Astrocyte (in vitro differentiated cells and primary cell): Measurements from ENCODE around the gene FUT8. TPM values are rescaled to one million over a fixed set of nuclear protein-coding genes. Genes with fewer than 3 reads are reported as not detected.

Experiments
- DNase-seq: peaks from one replicate; pipeline ENCODE4 v3.0.0-alpha.2; 2010; ENCODE audit warnings: low read depth
- FAIRE-seq: peaks from 2 replicates; lab custom pipeline; 2011; peaks lifted over from hg19 to GRCh38; lab: Jason Lieb, UNC
- H2AFZ ChIP-seq: 2 replicates; pipeline ENCODE4 v1.6.0; 2012; ENCODE audit warnings: low read depth, low read length, inconsistent platforms
- H3K27ac ChIP-seq: 2 replicates; pipeline ENCODE4 v1.5.1; 2011; ENCODE audit warnings: low read depth, low read length, inconsistent platforms
- H3K27me3 ChIP-seq: 2 replicates; pipeline ENCODE4 v1.6.0; 2011; ENCODE audit warnings: low read length, inconsistent platforms; ENCODE audit not compliant: insufficient read depth
- H3K36me3 ChIP-seq: 2 replicates; pipeline ENCODE4 v1.5.1; 2011; ENCODE audit warnings: low read length, inconsistent platforms; ENCODE audit not compliant: insufficient read depth
- H3K4me1 ChIP-seq: 2 replicates; pipeline ENCODE4 v1.5.1; 2011; ENCODE audit warnings: low read length, inconsistent platforms; ENCODE audit not compliant: insufficient read depth
- H3K4me2 ChIP-seq: 2 replicates; pipeline ENCODE4 v1.6.0; 2012; ENCODE audit warnings: low read length, inconsistent platforms
- H3K4me3 ChIP-seq: 2 replicates; pipeline ENCODE4 v1.5.1; 2011; ENCODE audit warnings: low read depth, mild to moderate bottlenecking, low read length, inconsistent platforms; ENCODE audit not compliant: insufficient read depth
- H3K79me2 ChIP-seq: 2 replicates; pipeline ENCODE4 v1.6.0; 2012; ENCODE audit warnings: mild to moderate bottlenecking, low read length, inconsistent platforms; ENCODE audit not compliant: insufficient read depth
- H3K9ac ChIP-seq: 2 replicates; pipeline ENCODE4 v1.6.0; 2012; ENCODE audit warnings: mild to moderate bottlenecking, low read length, inconsistent platforms
- H3K9me3 ChIP-seq: 2 replicates; pipeline ENCODE4 v1.5.1; 2012; ENCODE audit warnings: low read depth, mild to moderate bottlenecking, low read length, inconsistent platforms; ENCODE audit not compliant: insufficient read depth
- H4K20me1 ChIP-seq: 2 replicates; pipeline ENCODE4 v1.6.0; 2012; ENCODE audit warnings: low read length, inconsistent platforms; ENCODE audit not compliant: insufficient read depth
- H3K27ac Mint-ChIP-seq: one replicate; pipeline ENCODE4 v1.8.0; 2021; ENCODE audit warnings: mild to moderate bottlenecking, mixed read lengths; ENCODE audit not compliant: unreplicated experiment
- H3K27me3 Mint-ChIP-seq: one replicate; pipeline ENCODE4 v1.8.0; 2021; ENCODE audit warnings: low read depth, mixed read lengths; ENCODE audit not compliant: unreplicated experiment
- H3K36me3 Mint-ChIP-seq: one replicate; pipeline ENCODE4 v1.8.0; 2021; ENCODE audit warnings: low read depth, mixed read lengths; ENCODE audit not compliant: unreplicated experiment
- H3K4me1 Mint-ChIP-seq: one replicate; pipeline ENCODE4 v1.8.0; 2021; ENCODE audit warnings: low read depth, mixed read lengths; ENCODE audit not compliant: unreplicated experiment
- H3K4me3 Mint-ChIP-seq: one replicate; pipeline ENCODE4 v1.8.0; 2021; ENCODE audit warnings: mild to moderate bottlenecking, moderate library complexity, mixed read lengths; ENCODE audit not compliant: unreplicated experiment
- H3K9me3 Mint-ChIP-seq: one replicate; pipeline ENCODE4 v1.8.0; 2021; ENCODE audit warnings: mild to moderate bottlenecking, mixed read lengths; ENCODE audit not compliant: unreplicated experiment
- CTCF ChIP-seq: IDR thresholded peaks from 2 replicates; pipeline ENCODE4 v1.5.1; 2011; ENCODE audit warnings: low read depth, mild to moderate bottlenecking, inconsistent platforms, low read length, moderate library complexity; ENCODE audit not compliant: insufficient read depth
- EZH2 ChIP-seq: IDR thresholded peaks from 2 replicates; pipeline ENCODE4 v1.6.1; 2012; ENCODE audit warnings: mild to moderate bottlenecking, low read length, inconsistent platforms; ENCODE audit not compliant: insufficient read depth
- total RNA-seq: library from RNA; stranded (reverse); gene quantifications from 2 replicates; pipeline ENCODE4 v1.2.1, GENCODE V29; 2021

Gene FUT8
- total RNA-seq, 1 donor from 2014 or later, result 52.7 TPM

- peak overlapping the region; percentile 98 for H3K4me3 Mint-ChIP-seq
- peak overlapping the region; percentile 96 for H3K9ac ChIP-seq
Measured at GRCh38 chr14:65414961-65415589, 2.5 kb downstream of the FUT8 start.

GRCh38 chr14:65415613-65416012 lies 3.1 kb downstream of the FUT8 start:
- Mint-ChIP-seq H3K27ac (no peak overlapping the region), H3K27me3 (no peaks in the 10 kb centered on the region), H3K4me1 (peaks cover 11% of the 10 kb centered on the region), H3K36me3 (no peaks in the 10 kb centered on the region), H3K9me3 (no peaks in the 10 kb centered on the region), H3K4me3 (no peak overlapping the region)
- Histone ChIP-seq H3K79me2 (peaks cover 76% of the 10 kb centered on the region), H3K9me3 (no peaks in the 10 kb centered on the region), H3K4me1 (peaks cover 13% of the 10 kb centered on the region), H4K20me1 (peaks cover 5% of the 10 kb centered on the region), H3K4me3 (no peak overlapping the region), H3K27ac (no peak overlapping the region), H3K36me3 (no peaks in the 10 kb centered on the region), H3K9ac (no peak overlapping the region), H3K27me3 (no peaks in the 10 kb centered on the region), H2AFZ (no peak overlapping the region), H3K4me2 (peak overlapping the region; percentile 90)
- TF ChIP-seq CTCF (no peak), EZH2 (no peak)
- no peak for FAIRE-seq
- no peak for DNase-seq

More at GRCh38 chr14:65414961-65415589, 2.5 kb downstream of the FUT8 start:
- no peaks in the 10 kb centered on the region for H3K9me3 Mint-ChIP-seq
- no peak overlapping the region for H3K27ac Mint-ChIP-seq
- no peaks in the 10 kb centered on the region for H3K27me3 Mint-ChIP-seq
- Histone ChIP-seq H3K36me3 (no peaks in the 10 kb centered on the region), H3K4me3 (peak overlapping the region; percentile 87), H3K4me1 (peaks cover 13% of the 10 kb centered on the region), H3K27ac (no peak overlapping the region), H3K79me2 (peaks cover 71% of the 10 kb centered on the region), H4K20me1 (peaks cover 5% of the 10 kb centered on the region), H2AFZ (no peak overlapping the region), H3K4me2 (peak overlapping the region; percentile 90), H3K9me3 (no peaks in the 10 kb centered on the region), H3K27me3 (no peaks in the 10 kb centered on the region)
- H3K36me3 Mint-ChIP-seq, result no peaks in the 10 kb centered on the region
- FAIRE-seq, result no peak
- TF ChIP-seq CTCF, result peak; percentile 52
- TF ChIP-seq EZH2, result no peak
- DNase-seq, result peak; percentile 9
- H3K4me1 Mint-ChIP-seq, result peaks cover 11% of the 10 kb centered on the region

GRCh38 chr14:65419593-65420252 lies 7.2 kb downstream of the FUT8 start:
- H3K27me3 Mint-ChIP-seq, result no peaks in the 10 kb centered on the region

More at GRCh38 chr14:65419593-65420252, 7.2 kb downstream of the FUT8 start:
- Mint-ChIP-seq H3K9me3 (no peaks in the 10 kb centered on the region), H3K4me1 (peaks cover 14% of the 10 kb centered on the region), H3K36me3 (no peaks in the 10 kb centered on the region), H3K4me3 (no peak overlapping the region), H3K27ac (peak overlapping the region; percentile 2)
- no peak overlapping the region for H3K4me3 ChIP-seq
- TF ChIP-seq EZH2 (no peak), CTCF (no peak)
- no peak overlapping the region for H3K27ac ChIP-seq
- H4K20me1 ChIP-seq, result no peaks in the 10 kb centered on the region
- H3K9ac ChIP-seq, result no peak overlapping the region
- DNase-seq, result no peak
- FAIRE-seq, result no peak
- H3K4me2 ChIP-seq, result no peak overlapping the region
- no peaks in the 10 kb centered on the region for H3K36me3 ChIP-seq
- no peaks in the 10 kb centered on the region for H3K9me3 ChIP-seq
- no peaks in the 10 kb centered on the region for H3K27me3 ChIP-seq
- H2AFZ ChIP-seq, result no peak overlapping the region
- peaks cover 92% of the 10 kb centered on the region for H3K79me2 ChIP-seq
- H3K4me1 ChIP-seq, result peaks cover 13% of the 10 kb centered on the region
